Naive B cell (primary cell): Measurements from ENCODE around the gene LHX3. TPM values are rescaled to one million over a fixed set of nuclear protein-coding genes. Genes with fewer than 3 reads are reported as not detected.
A peak's percentile ranks its signal among the peaks of the same experiment; 100 is the strongest.

ENCODE experiments used
- ATAC-seq, 2 donors: fragments of 150-1000 bp; cut with Tn5 transposase; 2 replicates each; pipeline ENCODE4 v1.10.0; 2021; ENCODE audit warnings: low read depth in 2 of 2, mild to moderate bottlenecking in 2 of 2, moderate library complexity in 2 of 2
- DNase-seq: peaks from one replicate; pipeline ENCODE4 v3.0.0; 2022
- H3K27ac Mint-ChIP-seq, 6 donors: one replicate each; pipeline ENCODE4 v1.8.0; 2020 to 2022; ENCODE audit warnings: mild to moderate bottlenecking in 6 of 6, mixed read lengths in 6 of 6, moderate library complexity in 5 of 6, inconsistent platforms in 2 of 6
- H3K27me3 Mint-ChIP-seq, 3 donors: one replicate each; pipeline ENCODE4 v1.8.0; 2021 to 2022; ENCODE audit warnings: mixed read lengths in 3 of 3, mild to moderate bottlenecking in 1 of 3
- H3K36me3 Mint-ChIP-seq, 2 donors: one replicate each; pipeline ENCODE4 v1.8.0; 2020 to 2022; ENCODE audit warnings: mixed read lengths in 2 of 2, inconsistent platforms in 1 of 2, mild to moderate bottlenecking in 1 of 2
- H3K4me1 Mint-ChIP-seq, 3 donors: one replicate each; pipeline ENCODE4 v1.8.0; 2020 to 2022; ENCODE audit warnings: mixed read lengths in 3 of 3, inconsistent platforms in 1 of 3, mild to moderate bottlenecking in 1 of 3, moderate library complexity in 1 of 3
- H3K4me3 Mint-ChIP-seq, 8 donors: one replicate each; pipeline ENCODE4 v1.8.0; 2020 to 2022; ENCODE audit warnings: mild to moderate bottlenecking in 8 of 8, mixed read lengths in 8 of 8, moderate library complexity in 8 of 8, inconsistent platforms in 2 of 8
- H3K9me3 Mint-ChIP-seq, 7 donors: one replicate each; pipeline ENCODE4 v1.8.0; 2020 to 2022; ENCODE audit warnings: mixed read lengths in 7 of 7, mild to moderate bottlenecking in 5 of 7, inconsistent platforms in 2 of 7, moderate library complexity in 1 of 7
- polyA plus RNA-seq, 6 donors: library from polyadenylated mRNA; unstranded; fragments of 300-500 nt; fragmentation: Illumina TruSeq; gene quantifications; one replicate each; pipeline ENCODE4 v1.2.3, GENCODE V29; 2021; ENCODE audit warnings: low read depth in 6 of 6

The LHX3 gene
- not detected for polyA plus RNA-seq

- H3K9me3 Mint-ChIP-seq: no peaks in the 10 kb centered on the region
- DNase-seq: peak; percentile 28
- peak; percentile 29 to 38 for ATAC-seq
- peak within 1 kb of the TSS in 1 of 6 donors; percentile 30 for H3K27ac Mint-ChIP-seq
- H3K4me1 Mint-ChIP-seq: peaks cover 13 to 16% (median 13%) of the 10 kb centered on the region in 3 donors
- H3K27me3 Mint-ChIP-seq: peaks cover 7 to 38% (median 9%) of the 10 kb centered on the region in 3 donors
- peaks cover 16 to 25% of the 10 kb centered on the region in 2 donors for H3K36me3 Mint-ChIP-seq
- H3K4me3 Mint-ChIP-seq: peak within 1 kb of the TSS in 4 of 8 donors; percentile 29 to 49 (median 41)
Measured at GRCh38 chr9:136204838-136205706, at the start of gene LHX3. TSS of gene LHX3 (minus strand) at chr9:136205128. CDS start at chr9:136205012, 116 bp downstream.

DNA sequence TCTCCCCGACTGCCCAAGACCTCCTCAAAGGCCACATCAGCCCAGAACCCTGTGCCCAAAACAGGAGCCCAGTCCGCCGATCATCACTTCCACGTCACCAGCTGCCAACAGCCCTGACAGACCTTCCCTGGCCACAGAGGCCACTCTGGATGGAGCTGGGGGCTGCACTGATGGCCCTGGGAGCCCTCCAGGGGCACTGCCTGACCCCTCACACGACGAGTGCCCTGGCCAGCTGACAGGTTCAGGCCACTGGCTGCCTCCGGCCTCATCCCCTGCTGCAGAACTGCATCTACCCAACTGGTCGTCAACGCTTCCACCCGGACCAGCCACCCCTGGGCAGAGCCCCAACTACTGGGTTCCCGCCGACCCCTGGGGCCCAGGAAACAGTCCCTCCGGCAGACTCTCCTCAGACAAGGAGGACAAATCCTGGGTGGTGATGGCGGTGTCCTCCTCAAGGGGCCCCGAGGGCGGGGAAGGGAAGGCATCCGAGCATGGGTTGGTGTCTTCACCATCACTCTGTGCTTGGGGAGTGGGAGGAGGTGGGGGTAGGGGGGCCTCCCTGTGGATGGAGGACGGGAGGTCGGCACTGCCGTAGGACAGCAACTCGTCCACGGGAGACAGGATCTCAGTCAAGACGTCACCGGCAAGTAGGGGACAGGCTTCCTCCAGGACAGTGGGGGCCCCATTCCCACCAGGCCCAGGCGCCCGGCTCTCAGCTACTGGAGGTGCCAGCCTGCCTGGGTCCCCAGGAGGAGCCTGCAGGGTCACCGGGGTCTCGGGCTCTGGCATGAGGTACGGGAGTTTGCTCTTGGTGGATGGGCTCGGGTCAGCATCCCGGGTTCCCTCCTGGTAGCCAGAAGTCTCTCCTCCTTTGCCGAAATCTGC lies 48.6 kb upstream of the LHX3 start:
- DNase-seq: no peak
- no peaks in the 10 kb centered on the region for H3K36me3 Mint-ChIP-seq
- H3K27me3 Mint-ChIP-seq: peaks cover 0 to 25% (median 0%) of the 10 kb centered on the region in 3 donors
- no peak overlapping the region for H3K4me3 Mint-ChIP-seq
- H3K4me1 Mint-ChIP-seq: no peaks in the 10 kb centered on the region
- no peaks in the 10 kb centered on the region for H3K9me3 Mint-ChIP-seq
- H3K27ac Mint-ChIP-seq: peak overlapping the region in 1 of 6 donors; percentile 36
- ATAC-seq: no peak

DNA sequence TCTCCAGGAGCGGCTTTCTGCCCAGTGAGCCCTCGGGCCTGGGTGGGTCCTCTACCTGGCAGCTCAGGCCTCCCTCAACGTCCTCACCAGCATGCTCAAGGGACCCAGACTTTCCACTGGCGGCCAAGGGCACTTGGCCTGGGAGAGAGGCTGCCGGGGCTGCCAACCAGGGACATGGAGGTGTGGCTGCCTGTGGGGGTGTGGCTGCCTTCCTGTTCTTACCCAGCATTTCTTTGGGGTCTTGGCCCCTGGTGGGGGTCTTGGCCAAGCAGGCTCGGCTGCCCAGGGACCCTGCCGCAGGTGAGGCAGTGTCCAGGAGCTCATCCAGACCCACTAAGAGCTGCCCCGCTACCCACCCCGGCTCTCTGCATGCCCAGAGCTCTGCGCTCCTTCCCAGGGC lies 47.9 kb upstream of the LHX3 start:
- Mint-ChIP-seq H3K4me3 (no peak overlapping the region), H3K9me3 (no peaks in the 10 kb centered on the region), H3K36me3 (no peaks in the 10 kb centered on the region), H3K4me1 (no peaks in the 10 kb centered on the region), H3K27me3 (peaks cover 0 to 19% (median 0%) of the 10 kb centered on the region in 3 donors), H3K27ac (peak overlapping the region in 1 of 6 donors; percentile 36)
- ATAC-seq: no peak
- DNase-seq: no peak

DNA sequence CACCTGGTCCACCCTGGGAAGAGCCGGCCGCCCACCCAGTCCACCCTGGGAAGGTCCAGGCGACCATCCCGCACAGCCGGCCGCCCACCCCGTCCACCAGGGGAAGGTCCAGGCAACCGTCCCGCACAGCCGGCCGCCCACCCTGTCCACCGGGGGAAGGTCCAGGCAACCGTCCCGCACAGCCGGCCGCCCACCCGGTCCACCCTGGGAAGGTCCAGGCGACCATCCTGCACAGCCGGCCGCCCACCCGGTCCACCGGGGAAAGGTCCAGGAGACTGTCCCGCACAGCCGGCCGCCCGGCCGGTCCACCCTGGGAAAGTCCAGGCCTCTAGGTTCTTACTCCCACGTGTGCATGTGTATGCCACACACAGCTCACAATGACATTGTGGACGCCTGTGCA lies 47.4 kb upstream of the LHX3 start:
- Mint-ChIP-seq H3K27me3 (peaks cover 0 to 19% (median 0%) of the 10 kb centered on the region in 3 donors), H3K36me3 (no peaks in the 10 kb centered on the region), H3K9me3 (no peaks in the 10 kb centered on the region), H3K27ac (no peak overlapping the region), H3K4me1 (no peaks in the 10 kb centered on the region), H3K4me3 (no peak overlapping the region)
- ATAC-seq (no peak), DNase-seq (no peak)

GRCh38 chr9:136251264-136252115 lies 46.6 kb upstream of the LHX3 start:
- Mint-ChIP-seq H3K27me3 (peaks cover 0 to 19% (median 0%) of the 10 kb centered on the region in 3 donors), H3K4me3 (peak overlapping the region in 1 of 8 donors; percentile 12), H3K27ac (no peak overlapping the region), H3K36me3 (no peaks in the 10 kb centered on the region), H3K9me3 (no peaks in the 10 kb centered on the region), H3K4me1 (peaks cover 0 to 4% (median under 1%) of the 10 kb centered on the region in 3 donors)
- no peak for ATAC-seq
- no peak for DNase-seq

DNA sequence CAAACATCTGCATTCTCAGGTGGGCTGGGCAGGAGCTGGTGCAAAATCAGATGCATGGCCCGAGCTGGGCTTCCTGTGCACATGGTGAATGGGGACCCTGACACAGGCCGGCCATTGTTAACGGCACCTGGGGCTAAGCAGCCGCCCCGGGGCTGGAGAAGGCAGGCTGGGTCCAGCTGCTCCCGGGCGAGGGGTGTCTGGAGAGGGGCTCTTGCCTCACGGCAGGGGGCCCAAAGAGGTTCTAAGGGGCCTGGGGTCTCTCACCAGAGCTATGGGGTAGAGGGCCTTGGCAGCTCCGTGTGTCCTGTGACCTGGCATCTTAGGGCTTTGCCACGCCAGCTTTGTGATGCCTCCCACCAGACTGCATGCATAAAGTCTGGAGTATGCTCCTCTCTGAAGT lies 45.7 kb upstream of the LHX3 start:
- DNase-seq (no peak), ATAC-seq (no peak)
- Mint-ChIP-seq H3K4me3 (no peak overlapping the region), H3K27me3 (peaks cover 0 to 19% (median 0%) of the 10 kb centered on the region in 3 donors), H3K9me3 (no peaks in the 10 kb centered on the region), H3K4me1 (peaks cover 0 to 8% (median 7%) of the 10 kb centered on the region in 3 donors), H3K27ac (no peak overlapping the region), H3K36me3 (no peaks in the 10 kb centered on the region)

- Mint-ChIP-seq H3K36me3 (peaks cover under 1 to 1% of the 10 kb centered on the region in 2 donors), H3K27me3 (peaks cover 0 to 15% (median 0%) of the 10 kb centered on the region in 3 donors), H3K4me3 (peak overlapping the region in 1 of 8 donors; percentile 61), H3K4me1 (peaks cover under 1 to 9% (median 8%) of the 10 kb centered on the region in 3 donors), H3K27ac (no peak overlapping the region), H3K9me3 (no peaks in the 10 kb centered on the region)
- DNase-seq (no peak), ATAC-seq (no peak)
Measured at GRCh38 chr9:136249877-136250559, 45.1 kb upstream of the LHX3 start.

- Mint-ChIP-seq H3K9me3 (no peaks in the 10 kb centered on the region), H3K27me3 (peaks cover 0 to 14% (median 0%) of the 10 kb centered on the region in 3 donors), H3K27ac (no peak overlapping the region), H3K4me1 (peaks cover 9 to 17% (median 16%) of the 10 kb centered on the region in 3 donors), H3K4me3 (peak overlapping the region in 1 of 8 donors; percentile 61), H3K36me3 (peaks cover 5 to 8% of the 10 kb centered on the region in 2 donors)
- DNase-seq (no peak), ATAC-seq (no peak)
Measured at GRCh38 chr9:136248951-136249876, 44.3 kb upstream of the LHX3 start.

DNA sequence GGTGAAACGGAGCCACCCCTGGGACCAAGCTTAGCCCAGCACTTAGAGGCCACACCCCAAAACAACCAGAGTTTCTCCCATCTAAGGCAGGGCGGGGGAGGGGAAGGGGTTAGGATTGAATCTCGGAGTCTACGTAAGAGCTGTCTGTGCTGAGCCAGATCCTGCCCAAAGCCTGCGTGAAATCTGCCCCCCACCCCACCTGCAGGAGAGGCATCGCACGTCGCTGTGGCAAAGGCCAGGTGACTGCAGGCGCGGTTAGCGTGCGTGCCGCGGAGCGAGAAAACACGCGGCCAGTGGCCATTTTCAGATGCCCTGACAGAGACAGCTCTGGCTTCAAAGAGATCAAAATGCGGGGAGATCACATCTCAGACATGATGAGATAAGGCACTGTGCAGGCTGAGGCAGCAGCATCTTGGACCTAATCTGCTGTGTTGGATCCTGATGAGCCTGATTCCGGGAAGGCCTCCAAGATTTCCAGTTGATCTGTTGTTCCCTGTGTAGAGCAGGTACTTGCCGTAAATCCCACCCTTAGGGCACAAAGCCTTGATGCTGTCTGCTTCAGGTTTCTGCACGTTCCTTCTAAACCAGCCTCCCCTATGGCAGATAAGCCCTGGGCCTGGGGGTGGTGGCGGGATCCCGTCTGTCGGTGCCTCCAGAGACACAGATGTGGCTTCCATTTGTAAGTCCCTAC lies 43.2 kb upstream of the LHX3 start:
- ATAC-seq: no peak
- peaks cover 5 to 8% of the 10 kb centered on the region in 2 donors for H3K36me3 Mint-ChIP-seq
- H3K27me3 Mint-ChIP-seq: peaks cover 0 to 9% (median 0%) of the 10 kb centered on the region in 3 donors
- H3K27ac Mint-ChIP-seq: no peak overlapping the region
- no peaks in the 10 kb centered on the region for H3K9me3 Mint-ChIP-seq
- H3K4me1 Mint-ChIP-seq: peaks cover 20 to 27% (median 27%) of the 10 kb centered on the region in 3 donors
- peak overlapping the region in 1 of 8 donors; percentile 7 for H3K4me3 Mint-ChIP-seq
- DNase-seq: no peak

DNA sequence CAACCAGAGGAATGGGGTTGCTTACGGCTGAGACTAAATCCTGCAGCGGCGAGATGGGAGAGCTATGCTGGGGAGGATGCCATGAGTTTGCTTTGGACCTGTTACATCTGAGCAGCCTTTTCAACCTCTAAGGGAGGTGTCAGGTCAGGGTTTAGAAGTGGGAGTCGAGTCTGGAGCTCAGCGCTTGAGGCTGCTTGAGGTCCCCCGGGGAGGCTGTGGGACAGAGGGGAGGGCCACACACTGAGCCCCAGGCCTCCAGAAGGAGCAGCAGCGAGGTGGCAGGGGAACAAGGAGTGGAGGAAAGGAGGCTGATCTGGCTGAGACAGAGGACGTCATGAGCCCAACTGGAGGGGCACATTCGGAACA lies 42.6 kb upstream of the LHX3 start:
- Mint-ChIP-seq H3K4me1 (peaks cover 25 to 33% (median 32%) of the 10 kb centered on the region in 3 donors), H3K9me3 (no peaks in the 10 kb centered on the region), H3K4me3 (peak overlapping the region in 2 of 8 donors; percentile 15 to 81), H3K36me3 (peaks cover 5 to 8% of the 10 kb centered on the region in 2 donors), H3K27me3 (peaks cover 0 to 5% (median 0%) of the 10 kb centered on the region in 3 donors), H3K27ac (peak overlapping the region in 2 of 6 donors; percentile 57 to 83)
- ATAC-seq (no peak), DNase-seq (no peak)
